ENCODE data around the gene ZRSR2. TPM values are rescaled to one million over a fixed set of nuclear protein-coding genes. Genes with fewer than 3 reads are reported as not detected.

ZRSR2 gene
- total RNA-seq, 1 donor from 2014 or later, result 9.5 TPM

DNA sequence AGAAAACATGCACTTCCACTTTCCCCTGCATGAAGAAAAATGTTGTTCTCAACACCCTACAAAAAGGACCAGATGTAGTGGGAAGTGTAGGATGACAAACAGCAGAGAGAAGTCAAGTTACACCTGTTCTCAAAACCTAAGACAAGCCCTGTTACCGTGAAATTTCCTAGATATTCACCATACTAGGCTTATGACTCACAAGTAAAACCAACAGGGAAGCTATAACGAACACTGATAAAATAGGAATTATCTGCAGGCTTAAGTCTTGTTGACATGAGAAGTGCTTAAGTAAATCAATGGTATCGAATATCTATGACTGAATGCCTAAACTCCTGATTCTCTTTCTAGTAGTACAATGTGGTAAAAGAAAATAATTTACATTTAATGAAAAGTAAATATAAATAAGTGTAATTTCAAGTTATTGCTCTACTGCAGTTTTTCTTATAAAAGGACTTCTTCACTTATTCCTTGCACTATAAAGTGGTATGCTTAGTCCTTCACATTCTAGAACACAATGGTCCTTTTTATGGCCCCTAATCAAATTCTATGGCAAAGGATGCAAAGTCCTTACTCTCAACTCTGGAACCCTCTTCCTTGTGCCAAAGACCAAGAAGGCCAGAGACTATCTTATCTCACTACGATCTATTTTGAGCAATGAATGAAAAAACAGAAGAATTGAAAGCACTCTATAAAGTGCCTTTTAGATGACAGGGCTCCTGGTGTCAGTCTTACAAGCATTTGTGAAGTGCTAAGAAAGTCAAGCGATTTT is 44.7 kb downstream of the ZRSR2 start:
- Histone ChIP-seq H3K27ac (no peak overlapping the region), H3K27me3 (no peaks in the 10 kb centered on the region), H3K36me3 (no peaks in the 10 kb centered on the region), H3K4me3 (no peak overlapping the region), H3K9me3 (no peaks in the 10 kb centered on the region), H3K4me1 (no peaks in the 10 kb centered on the region)
- intact Hi-C loops (cut with DNase I), result no loop called here
- TF ChIP-seq, protein P1, sequence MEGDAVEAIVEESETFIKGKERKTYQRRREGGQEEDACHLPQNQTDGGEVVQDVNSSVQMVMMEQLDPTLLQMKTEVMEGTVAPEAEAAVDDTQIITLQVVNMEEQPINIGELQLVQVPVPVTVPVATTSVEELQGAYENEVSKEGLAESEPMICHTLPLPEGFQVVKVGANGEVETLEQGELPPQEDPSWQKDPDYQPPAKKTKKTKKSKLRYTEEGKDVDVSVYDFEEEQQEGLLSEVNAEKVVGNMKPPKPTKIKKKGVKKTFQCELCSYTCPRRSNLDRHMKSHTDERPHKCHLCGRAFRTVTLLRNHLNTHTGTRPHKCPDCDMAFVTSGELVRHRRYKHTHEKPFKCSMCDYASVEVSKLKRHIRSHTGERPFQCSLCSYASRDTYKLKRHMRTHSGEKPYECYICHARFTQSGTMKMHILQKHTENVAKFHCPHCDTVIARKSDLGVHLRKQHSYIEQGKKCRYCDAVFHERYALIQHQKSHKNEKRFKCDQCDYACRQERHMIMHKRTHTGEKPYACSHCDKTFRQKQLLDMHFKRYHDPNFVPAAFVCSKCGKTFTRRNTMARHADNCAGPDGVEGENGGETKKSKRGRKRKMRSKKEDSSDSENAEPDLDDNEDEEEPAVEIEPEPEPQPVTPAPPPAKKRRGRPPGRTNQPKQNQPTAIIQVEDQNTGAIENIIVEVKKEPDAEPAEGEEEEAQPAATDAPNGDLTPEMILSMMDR (IDR thresholded peaks at IDR 0.05), result no peak
- ATAC-seq (no peak), DNase-seq (no peak)

DNA sequence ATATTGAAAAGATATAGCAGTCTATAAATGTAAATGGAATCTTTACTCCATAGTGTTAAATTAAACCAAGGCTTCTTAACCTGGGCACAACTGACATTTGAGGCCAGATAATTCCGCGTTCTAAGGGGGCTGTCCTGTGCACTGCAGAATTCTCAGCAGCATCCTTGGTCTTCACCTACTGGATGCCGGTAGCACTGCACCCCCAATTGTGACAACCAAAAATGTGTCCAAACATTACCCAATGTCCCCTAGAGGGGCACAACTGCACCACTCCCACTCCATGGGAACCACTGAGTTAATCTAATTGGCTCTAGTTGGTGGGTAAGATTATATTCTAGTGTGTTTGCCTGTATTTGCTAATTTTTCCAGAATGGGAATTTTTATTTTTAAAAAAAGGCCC is 47.7 kb downstream of the ZRSR2 start:
- Histone ChIP-seq H3K4me3 (no peak overlapping the region), H3K36me3 (no peaks in the 10 kb centered on the region), H3K9me3 (no peaks in the 10 kb centered on the region), H3K27ac (no peak overlapping the region), H3K4me1 (no peaks in the 10 kb centered on the region), H3K27me3 (no peaks in the 10 kb centered on the region)
- TF ChIP-seq, protein P1 (IDR thresholded peaks at IDR 0.05), result no peak
- ATAC-seq (no peak), DNase-seq (no peak)
- intact Hi-C loops (cut with DNase I), result no loop called here

DNA sequence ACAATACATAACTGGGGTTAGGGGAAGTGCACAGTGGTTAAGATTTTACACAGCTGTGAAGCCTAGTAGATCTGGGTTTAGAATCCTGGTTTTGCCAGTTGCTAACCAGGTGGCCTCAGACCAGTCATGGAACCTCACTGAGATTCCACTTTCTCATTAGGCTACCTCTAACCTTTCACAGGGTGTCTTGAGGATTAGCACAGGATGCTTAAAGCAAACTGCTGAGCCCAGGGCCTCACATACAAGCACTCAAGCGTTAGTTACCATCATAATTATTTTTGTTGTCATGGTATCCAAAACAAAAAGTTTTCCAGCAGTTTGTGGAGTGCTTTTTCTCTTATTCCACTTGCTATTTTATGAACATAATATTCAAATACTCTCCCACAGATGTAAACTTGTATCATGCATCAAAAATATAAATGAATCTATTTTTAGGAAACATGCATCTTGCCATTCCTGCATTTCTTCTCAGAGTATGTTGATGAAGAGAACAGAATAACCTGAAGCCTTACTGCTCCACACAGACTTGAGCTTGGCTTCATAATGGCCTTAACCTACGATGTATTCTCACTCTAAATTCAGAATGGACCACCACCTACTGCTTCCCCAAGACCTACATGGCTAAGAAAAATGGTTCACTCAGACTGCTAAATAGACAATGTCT is 51.7 kb downstream of the ZRSR2 start:
- Histone ChIP-seq H3K4me1 (no peaks in the 10 kb centered on the region), H3K9me3 (no peaks in the 10 kb centered on the region), H3K27ac (no peak overlapping the region), H3K4me3 (no peak overlapping the region), H3K36me3 (no peaks in the 10 kb centered on the region), H3K27me3 (no peaks in the 10 kb centered on the region)
- no peak for DNase-seq
- TF ChIP-seq, protein P1 (IDR thresholded peaks at IDR 0.05), result no peak
- no peak for ATAC-seq
- intact Hi-C loops (cut with DNase I), result no loop called here

DNA sequence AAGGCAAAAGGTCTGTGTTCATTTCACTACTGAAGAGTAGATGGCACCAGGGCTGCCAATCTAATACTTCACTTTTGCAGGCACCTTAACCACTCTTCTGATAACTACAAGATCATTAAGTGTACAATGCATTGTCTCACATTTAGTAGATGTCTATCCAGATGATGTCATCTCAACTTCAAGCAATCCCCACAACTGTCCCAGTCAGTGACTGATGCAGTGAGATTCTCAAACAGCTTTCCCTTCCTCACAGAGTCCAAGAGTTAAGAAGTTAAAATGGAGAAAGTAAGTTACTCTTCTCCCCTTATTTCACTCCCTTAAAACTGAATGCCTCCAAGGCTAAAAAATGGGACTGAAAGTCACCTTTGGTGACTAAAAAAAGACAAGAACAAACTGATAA is 53.7 kb downstream of the ZRSR2 start:
- no peak overlapping the region for H3K27ac ChIP-seq
- no peak for DNase-seq
- no peaks in the 10 kb centered on the region for H3K4me1 ChIP-seq
- H3K4me3 ChIP-seq, result no peak overlapping the region
- TF ChIP-seq, protein P1 (IDR thresholded peaks at IDR 0.05), result no peak
- intact Hi-C loops (cut with DNase I), result no loop called here
- H3K9me3 ChIP-seq, result no peaks in the 10 kb centered on the region
- ATAC-seq, result no peak
- no peaks in the 10 kb centered on the region for H3K27me3 ChIP-seq
- H3K36me3 ChIP-seq, result no peaks in the 10 kb centered on the region

DNA sequence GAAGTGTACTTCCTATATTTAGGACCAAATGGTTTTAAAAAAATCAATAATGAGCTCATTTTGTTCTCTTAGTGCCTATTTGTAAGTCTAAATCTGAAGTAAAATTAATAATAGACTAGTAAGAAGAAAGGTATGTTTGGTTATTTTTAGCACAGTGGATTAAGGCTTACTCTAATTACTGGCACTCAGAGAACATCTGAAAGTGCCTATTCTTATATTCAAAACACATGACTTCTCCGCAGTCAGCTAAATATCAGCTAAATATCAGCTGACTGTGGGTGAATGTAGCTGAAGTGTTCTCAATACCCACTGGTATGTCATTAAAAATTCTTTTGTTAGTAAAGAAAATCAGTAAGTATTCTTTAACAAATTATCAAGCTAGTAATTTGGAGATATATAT is 58.3 kb downstream of the ZRSR2 start:
- Histone ChIP-seq H3K27ac (peak overlapping the region; percentile 7), H3K4me1 (no peaks in the 10 kb centered on the region), H3K9me3 (no peaks in the 10 kb centered on the region), H3K36me3 (no peaks in the 10 kb centered on the region), H3K4me3 (no peak overlapping the region), H3K27me3 (no peaks in the 10 kb centered on the region)
- TF ChIP-seq, protein P1 (IDR thresholded peaks at IDR 0.05), result no peak
- intact Hi-C loops (cut with DNase I), result no loop called here
- ATAC-seq (peak; percentile 16), DNase-seq (no peak)
